Stimulated activated CD4-positive, alpha-beta T cell treated with anti-CD3 and anti-CD28 coated beads, Interleukin-4, amount 100 ng/mL, for 24 hours (primary cell): ENCODE measurements around the gene ANKLE2.

Source experiments
- DNase-seq: peaks from one replicate; pipeline ENCODE4 v3.0.0-alpha.2; 2020

The ANKLE2 gene

GRCh38 chr12:132685400-132685799, 76.2 kb downstream of the ANKLE2 start:
- no peak for DNase-seq

- DNase-seq = no peak
Measured at GRCh38 chr12:132677492-132677891, 84.1 kb downstream of the ANKLE2 start.

DNA sequence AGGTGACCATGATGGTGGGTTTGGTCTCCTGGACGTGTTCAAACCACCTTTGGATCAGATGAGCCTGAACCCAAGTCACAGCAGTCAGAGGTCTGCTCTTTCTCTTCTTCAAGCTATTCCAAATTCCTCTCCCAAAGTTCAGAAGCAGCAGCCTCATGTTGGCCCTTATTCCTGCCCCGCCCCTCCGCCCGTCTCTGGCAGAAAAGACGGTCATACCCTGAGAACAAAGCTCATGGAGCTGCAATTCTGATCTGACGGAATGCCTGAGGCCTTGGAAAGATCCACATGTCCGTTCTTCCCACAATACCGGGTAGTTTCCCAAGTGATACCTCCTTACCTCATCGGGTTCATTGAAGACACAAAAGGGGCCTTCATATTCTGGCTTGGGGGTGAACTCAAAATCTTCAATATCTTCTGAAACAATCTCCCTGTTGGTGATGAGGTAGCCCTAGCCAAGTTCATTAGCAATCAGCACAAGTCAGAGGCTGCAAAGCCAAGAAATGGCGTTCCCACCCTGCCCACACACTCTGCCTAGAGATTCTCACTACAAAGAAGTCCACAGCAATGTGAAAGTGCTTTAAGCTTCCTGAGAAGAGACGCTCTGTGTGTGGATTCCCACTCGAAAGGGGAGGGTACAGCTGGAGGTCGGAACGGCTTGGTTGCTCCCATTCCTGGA, 85.7 kb downstream of the ANKLE2 start:
- no peak for DNase-seq
